ENCODE results near the gene TERB1. TPM values are rescaled to one million over a fixed set of nuclear protein-coding genes. Genes with fewer than 3 reads are reported as not detected.

Gene TERB1, protein sequence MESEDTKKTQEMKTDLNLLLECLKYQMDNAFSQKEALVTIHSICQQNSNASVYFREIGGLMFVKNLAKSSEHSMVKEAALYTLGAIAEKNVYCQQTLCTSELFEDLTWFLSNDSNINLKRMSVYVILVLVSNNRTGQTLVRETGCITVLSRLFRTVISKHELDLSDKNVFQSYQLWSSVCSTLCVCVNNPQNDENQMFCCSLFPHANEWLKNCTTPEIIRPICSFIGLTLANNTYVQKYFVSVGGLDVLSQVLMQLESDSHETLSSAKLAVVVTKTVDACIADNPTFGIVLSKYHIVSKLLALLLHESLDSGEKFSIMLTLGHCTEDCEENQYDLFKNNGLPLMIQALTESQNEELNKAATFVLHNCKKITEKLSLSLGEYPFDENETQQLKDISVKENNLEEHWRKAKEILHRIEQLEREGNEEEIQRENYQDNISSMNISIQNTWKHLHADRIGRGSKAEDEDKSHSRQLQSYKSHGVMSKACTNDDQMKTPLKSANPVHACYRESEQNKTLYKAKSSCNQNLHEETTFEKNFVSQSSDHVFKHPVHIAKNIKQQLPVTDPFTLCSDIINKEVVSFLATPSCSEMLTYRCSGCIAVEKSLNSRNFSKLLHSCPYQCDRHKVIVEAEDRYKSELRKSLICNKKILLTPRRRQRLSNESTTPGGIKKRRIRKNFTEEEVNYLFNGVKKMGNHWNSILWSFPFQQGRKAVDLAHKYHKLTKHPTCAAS
- 0.58 TPM for total RNA-seq

DNA sequence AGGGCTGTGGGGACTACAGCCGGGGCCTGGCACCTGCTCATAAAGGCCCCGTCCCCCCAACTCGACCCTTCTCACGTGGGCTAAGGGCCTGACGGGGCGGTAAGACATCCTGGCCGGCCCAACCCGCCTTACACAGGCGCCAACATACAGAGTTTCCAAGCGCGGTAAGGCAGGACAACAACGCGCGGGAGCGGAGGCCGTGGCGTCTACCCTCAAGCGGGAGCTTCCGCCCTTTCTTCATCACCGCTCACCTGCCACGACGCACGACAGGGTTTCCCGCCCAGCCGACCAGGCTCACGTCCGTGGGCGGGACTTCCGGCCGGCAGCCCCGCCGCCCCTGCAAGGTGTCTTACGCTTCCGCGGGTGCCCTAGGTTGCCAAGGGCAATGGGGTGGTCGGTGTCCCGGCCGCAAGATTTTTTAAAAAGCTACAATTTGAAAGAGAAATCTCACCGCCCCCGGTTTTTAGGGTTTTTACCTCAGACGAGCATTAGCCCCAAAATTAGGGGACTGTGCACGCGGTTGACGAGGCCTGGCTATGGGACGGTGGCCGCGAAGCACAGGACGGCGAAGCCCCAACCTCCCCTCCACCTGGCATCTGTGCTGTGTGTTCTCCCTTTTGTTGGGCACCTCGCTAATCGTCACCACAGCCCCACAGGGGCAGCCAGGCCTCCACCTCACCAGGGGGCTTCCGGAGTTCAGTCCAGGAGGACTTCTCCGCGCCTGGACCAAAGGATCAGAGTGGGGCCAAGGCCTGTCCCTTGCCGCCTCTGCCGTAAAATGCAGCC, at the start of gene TERB1:
TSS of gene TERB1 (minus strand) at position 265 of the 786 bp plus-strand sequence. CDS start 4,786 bp downstream, outside the sequence.
- no peak for ATAC-seq
- no peak for DNase-seq (ENCODE audit: low spot score)

GRCh38 chr16:66850115-66850815, 48.9 kb upstream of the TERB1 start:
- intact Hi-C loops (cut with DNase I) = no loop called here
- DNase-seq (ENCODE audit: low spot score) (no peak), ATAC-seq (no peak)

More for the DNA sequence above, at the start of gene TERB1:
- intact Hi-C loops (cut with DNase I) = no loop called here

- DNase-seq (ENCODE audit: low spot score) (no peak), ATAC-seq (no peak)
- intact Hi-C loops (cut with DNase I) = no loop called here
Observed at GRCh38 chr16:66849549-66849948, 48.2 kb upstream of the TERB1 start.

DNA sequence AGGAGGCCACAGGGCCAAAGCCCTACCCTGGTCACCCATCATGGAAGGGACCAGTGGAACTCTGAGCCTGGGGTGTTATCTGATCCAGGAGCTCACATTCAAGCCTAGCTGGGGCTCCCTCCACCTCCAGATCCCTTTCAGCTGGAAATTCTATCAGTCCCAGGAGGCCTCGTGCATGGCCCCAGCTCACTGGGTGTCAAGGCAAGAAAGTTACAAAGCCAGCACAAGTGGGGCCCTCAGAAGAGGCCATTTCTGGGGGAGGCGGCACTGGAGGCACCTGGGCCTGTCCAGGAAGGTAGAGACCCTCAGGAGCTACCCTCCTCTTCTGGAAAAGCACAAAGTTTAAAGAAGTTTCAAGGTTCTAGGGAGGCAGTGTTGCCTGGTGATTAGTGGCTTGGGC, 47.6 kb upstream of the TERB1 start:
- DNase-seq (ENCODE audit: low spot score) (no peak), ATAC-seq (no peak)
- intact Hi-C loops (cut with DNase I) = no loop called here

DNA sequence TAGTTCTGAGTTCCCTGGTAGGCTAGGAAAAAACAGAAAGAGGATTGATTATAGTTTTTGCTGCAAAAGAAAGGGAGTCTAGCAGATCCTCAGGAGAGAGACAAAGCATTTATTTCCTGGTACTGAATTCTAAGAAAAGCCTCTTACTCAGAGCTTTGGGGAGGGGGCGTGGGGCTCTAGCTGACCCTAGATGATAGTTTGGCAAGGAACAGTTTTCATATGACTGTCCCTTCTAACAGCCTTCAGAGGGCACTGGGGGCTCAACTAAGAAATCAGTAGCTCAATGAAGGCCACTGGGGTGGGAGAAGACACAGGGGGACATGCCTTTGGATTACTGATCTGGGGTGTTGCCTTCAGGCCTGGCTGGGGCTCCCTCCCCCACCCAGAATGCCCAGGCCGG, 46.8 kb upstream of the TERB1 start:
- ATAC-seq = no peak
- no peak for DNase-seq (ENCODE audit: low spot score)
- intact Hi-C loops (cut with DNase I) = no loop called here

DNA sequence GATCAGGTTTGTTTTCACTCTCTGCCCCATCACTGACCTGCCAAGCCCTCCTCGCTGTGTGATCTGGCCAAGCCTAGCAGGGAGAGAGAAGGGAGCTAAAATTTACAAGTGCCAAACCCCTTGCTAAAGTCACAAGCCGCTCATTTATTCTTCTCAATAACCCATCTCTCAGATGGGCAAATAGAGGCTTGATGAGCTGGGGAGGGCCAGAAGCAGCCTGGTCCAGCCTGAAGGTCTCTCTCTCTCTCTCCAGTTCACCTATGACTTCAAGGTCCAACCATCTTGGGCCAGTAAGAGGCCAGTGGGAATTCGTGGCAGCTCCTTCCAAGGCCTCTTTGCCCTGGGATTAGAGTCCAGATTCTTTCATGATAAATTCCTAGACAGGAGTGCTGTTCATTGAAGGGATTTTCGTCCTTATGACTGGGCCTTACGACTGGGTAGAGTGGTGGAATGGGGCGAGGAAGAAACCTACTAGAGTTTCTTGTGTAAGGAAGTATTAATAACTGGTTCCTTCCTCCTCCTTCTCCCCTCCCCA, 46.2 kb upstream of the TERB1 start:
- no peak for DNase-seq (ENCODE audit: low spot score)
- no peak for ATAC-seq
- intact Hi-C loops (cut with DNase I) = no loop called here

- DNase-seq (ENCODE audit: low spot score) (no peak), ATAC-seq (no peak)
- intact Hi-C loops (cut with DNase I) = no loop called here
Observed at GRCh38 chr16:66846831-66847230, 45.4 kb upstream of the TERB1 start.

- ATAC-seq (no peak), DNase-seq (ENCODE audit: low spot score) (no peak)
- intact Hi-C loops (cut with DNase I) = no loop called here
Observed at GRCh38 chr16:66846266-66846665, 44.9 kb upstream of the TERB1 start.

GRCh38 chr16:66845791-66846221, 44.4 kb upstream of the TERB1 start:
- ATAC-seq = no peak
- DNase-seq (ENCODE audit: low spot score) = peak; percentile 47
- intact Hi-C loops (cut with DNase I) = no loop called here

DNA sequence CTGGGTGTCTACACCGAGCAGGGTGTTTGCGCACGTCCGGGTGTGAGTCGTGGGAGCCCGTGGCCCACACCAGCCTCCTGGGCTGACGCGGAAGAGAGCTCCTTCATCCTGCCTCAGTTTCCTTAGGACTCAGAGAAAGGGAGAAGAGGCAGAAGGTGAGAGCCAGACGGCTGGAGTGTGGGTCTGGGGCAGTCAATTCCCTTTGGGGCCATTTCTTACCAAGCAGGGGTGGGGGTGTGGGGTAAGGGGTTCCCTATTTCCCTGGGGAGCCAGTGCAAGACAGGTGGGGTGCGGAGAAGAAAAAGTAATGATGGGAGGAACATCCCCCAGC, 43.7 kb upstream of the TERB1 start:
- intact Hi-C loops (cut with DNase I) = no loop called here
- ATAC-seq = no peak
- DNase-seq (ENCODE audit: low spot score) = peak; percentile 9

DNA sequence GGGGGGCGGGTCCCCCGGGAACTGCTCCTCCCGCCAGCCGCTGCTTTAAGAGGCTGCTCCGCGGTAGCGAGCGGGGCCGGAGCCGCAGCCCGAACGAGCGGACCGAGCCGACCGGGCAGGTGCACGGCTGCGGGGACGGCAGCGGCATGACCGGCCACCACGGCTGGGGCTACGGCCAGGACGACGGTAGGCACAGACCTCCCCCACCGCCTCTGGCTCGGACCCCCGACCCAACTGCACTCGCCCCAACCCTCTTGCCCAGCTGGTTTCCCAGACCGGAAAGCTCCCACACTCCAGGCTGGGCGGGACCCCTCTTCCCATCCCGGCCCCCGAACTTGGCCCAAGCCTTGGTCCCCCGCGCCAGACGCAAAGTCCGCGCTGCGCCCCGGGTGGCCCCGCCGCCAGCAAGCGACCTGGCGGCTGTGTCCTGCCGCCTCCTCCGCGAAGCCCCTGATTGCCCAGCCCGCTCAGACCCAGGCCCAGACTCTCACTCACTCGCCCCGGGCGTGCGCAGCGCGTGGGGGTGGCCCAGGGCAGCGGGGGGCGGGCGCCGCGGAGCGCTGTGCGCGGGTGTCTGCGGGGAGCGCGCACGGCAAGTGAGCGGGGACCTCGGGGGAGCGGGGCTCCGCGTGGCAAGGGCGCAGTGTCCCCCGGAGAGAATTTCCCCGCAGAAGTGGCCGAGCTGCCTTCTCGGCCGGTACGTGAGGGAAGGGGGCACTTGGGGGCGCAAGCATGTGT, 43.1 kb upstream of the TERB1 start, which contains the start of gene CA7:
TSS of gene CA7 (plus strand) at position 73 of the 738 bp plus-strand sequence. CDS start at position 147, 74 bp downstream.
- ATAC-seq (no peak), DNase-seq (ENCODE audit: low spot score) (peak; percentile 51)
- intact Hi-C loops (cut with DNase I) = no loop called here

DNA sequence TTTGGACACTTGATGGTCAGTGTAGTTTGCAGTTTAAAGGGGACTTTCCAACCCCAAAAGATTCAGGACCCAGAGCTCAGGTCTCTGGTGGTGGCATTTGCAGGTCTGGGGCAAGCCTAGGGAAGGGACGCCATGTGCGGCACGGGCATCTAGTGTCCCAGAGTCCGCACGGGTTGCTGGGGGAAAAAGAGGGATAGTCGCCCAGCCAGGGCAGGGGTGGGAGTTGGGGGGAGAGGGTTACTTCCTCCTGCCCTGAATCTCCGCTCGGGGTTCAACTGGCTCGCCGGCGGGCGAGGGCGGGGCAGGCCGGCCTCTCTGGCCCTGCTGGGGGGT, 42.6 kb upstream of the TERB1 start:
- ATAC-seq (no peak), DNase-seq (ENCODE audit: low spot score) (no peak)
- intact Hi-C loops (cut with DNase I) = no loop called here

- ATAC-seq (no peak), DNase-seq (ENCODE audit: low spot score) (peak; percentile 30)
- intact Hi-C loops (cut with DNase I) = no loop called here
Observed at GRCh38 chr16:66843191-66843590, 41.8 kb upstream of the TERB1 start.

DNA sequence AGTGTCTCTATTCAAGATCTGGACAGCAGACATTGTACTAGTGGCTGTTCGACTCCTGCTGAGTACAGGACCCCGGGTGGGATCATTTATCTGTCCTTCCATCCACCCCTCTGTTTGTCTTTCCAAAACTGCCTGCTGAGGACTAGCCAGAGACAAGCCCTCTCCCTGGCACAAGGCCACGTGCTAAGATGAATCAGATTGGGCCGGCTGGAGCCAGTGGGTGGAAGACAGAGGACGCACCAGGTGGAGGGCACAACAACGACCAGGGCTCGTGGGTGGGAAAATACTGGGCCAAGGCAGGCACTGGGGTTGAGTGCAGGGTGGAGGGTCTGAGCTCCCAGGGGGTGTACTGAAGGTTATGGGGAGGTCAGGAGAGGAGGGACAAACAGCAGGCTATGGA, 41.4 kb upstream of the TERB1 start:
- DNase-seq (ENCODE audit: low spot score) = peak; percentile 54
- ATAC-seq = no peak
- intact Hi-C loops (cut with DNase I) = no loop called here

- intact Hi-C loops (cut with DNase I) = no loop called here
- ATAC-seq (no peak), DNase-seq (ENCODE audit: low spot score) (peak; percentile 7)
Observed at GRCh38 chr16:66841366-66841765, 40.0 kb upstream of the TERB1 start.

DNA sequence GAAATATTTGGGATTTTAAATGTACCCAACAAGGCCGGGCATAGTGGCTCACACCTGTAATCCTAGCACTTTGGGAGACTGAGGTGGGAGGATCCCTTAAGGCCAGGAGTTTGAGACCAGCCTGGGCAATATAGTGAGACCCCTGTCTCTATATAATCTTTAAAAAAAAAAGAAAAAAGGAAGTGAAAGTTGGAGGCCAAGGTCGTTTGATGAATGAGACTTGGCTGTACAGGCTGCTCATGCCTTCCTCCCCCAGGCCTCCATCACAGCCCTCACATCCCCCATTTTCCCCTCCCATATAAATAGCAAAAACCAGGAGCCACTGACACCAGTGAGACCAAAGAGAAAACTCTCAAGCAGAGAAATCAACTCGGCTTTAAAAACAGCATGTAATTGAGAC, 39.5 kb upstream of the TERB1 start:
- DNase-seq (ENCODE audit: low spot score) (no peak), ATAC-seq (no peak)
- intact Hi-C loops (cut with DNase I) = no loop called here

DNA sequence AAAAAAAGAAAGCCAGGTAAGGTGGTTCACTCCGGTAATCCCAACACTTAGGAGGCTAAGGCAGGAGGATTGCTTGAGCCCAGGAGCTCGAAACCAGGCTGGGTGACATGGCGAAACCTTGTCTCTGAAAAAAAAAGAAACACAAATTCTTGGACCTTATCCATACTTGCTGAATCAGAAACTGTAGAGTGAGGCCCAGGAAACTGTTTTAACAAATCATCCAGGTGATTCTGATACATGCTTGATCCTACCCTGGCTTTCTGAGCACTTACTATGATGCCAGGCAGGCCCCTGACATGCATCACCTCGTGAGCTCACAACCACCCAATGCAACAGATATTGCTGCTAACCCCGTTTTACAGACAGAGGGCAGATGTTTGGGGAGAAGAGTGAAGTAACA, 33.4 kb upstream of the TERB1 start:
- intact Hi-C loops (cut with DNase I) = no loop called here
- ATAC-seq = no peak
- no peak for DNase-seq (ENCODE audit: low spot score)

DNA sequence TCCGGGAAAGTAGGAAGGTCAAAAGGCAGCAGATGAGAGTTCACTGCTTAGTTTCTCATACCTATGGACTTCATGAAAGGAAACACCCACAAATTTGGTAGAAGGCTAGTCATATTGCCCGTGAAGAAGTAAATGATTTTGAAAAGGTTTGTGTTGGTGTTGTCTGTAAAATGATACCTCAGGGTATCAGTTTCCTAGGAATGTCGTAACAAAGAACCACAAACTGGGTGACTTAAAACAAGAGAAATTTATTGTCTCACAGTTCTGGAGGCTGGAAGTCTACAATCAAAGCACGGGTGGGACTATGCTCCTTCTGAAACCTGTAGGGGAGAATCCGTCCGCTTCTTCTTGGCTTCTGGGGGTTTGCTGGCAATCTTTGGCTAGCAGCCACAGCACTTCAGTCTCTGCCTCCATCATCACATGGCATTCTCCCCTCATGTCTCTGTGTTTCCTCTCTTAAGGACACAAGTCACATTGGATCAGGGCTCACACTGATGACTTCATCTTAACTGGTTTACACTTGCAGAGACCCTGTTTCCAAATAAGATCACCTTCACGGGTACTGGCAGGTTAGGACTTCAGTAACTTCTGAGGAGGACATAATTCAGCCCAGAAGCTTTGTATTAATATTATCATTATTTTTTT, 31.4 kb upstream of the TERB1 start:
- ATAC-seq (no peak), DNase-seq (ENCODE audit: low spot score) (no peak)
- intact Hi-C loops (cut with DNase I) = no loop called here

Measured in sciatic nerve (tissue), 2 donors.